Neural progenitor cell (in vitro differentiated cells): ENCODE results near the gene C19orf67. TPM values are rescaled to one million over a fixed set of nuclear protein-coding genes. Genes with fewer than 3 reads are reported as not detected.
"Not testable (repeated sequence)": the region's sequence is repeated elsewhere in the genome, so short reads cannot be mapped to it uniquely, and the experiment has no call there.

Experiments
- DNase-seq: peaks from one replicate; pipeline ENCODE4 v3.0.0-alpha.2; 2016; ENCODE audit warnings: low spot score
- H2AFZ ChIP-seq: fragments of 200-600 bp; sonication (generic); replicated peaks from 2 replicates; pipeline ENCODE4 v1.6.1; 2016; ENCODE audit warnings: antibody characterized with exemption
- H3F3A ChIP-seq: fragments of 200-600 bp; sonication (generic); 2 replicates; pipeline ENCODE4 v1.6.1; 2016; ENCODE audit warnings: antibody characterized with exemption, low read depth
- H3K27ac ChIP-seq: fragments of 200-600 bp; sonication (generic); 2 replicates; pipeline ENCODE4 v1.5.1; 2016; ENCODE audit warnings: mild to moderate bottlenecking
- H3K27me3 ChIP-seq: fragments of 200-600 bp; sonication (generic); 2 replicates; pipeline ENCODE4 v1.6.1; 2016; ENCODE audit warnings: mild to moderate bottlenecking, moderate library complexity
- H3K36me3 ChIP-seq: fragments of 200-600 bp; sonication (generic); 2 replicates; pipeline ENCODE4 v1.5.1; 2016
- H3K4me1 ChIP-seq: fragments of 200-600 bp; sonication (generic); 2 replicates; pipeline ENCODE4 v1.6.1; 2016; ENCODE audit warnings: mixed run types
- H3K4me2 ChIP-seq: fragments of 200-600 bp; sonication (generic); 2 replicates; pipeline ENCODE4 v1.6.1; 2016
- H3K4me3 ChIP-seq: fragments of 200-600 bp; sonication (generic); 2 replicates; pipeline ENCODE4 v1.5.1; 2016
- H3K79me2 ChIP-seq: fragments of 200-600 bp; sonication (generic); 2 replicates; pipeline ENCODE4 v1.6.1; 2016; ENCODE audit warnings: low read depth
- H3K9ac ChIP-seq: fragments of 200-600 bp; sonication (generic); 2 replicates; pipeline ENCODE4 v1.6.1; 2016
- H3K9me3 ChIP-seq: fragments of 200-600 bp; sonication (generic); 2 replicates; pipeline ENCODE4 v1.5.1; 2016; ENCODE audit warnings: low read depth
- H4K20me1 ChIP-seq: fragments of 200-600 bp; sonication (generic); 2 replicates; pipeline ENCODE4 v1.6.1; 2016; ENCODE audit warnings: low read depth
- H3K27ac Mint-ChIP-seq: 3 replicates; pipeline ENCODE4 v1.8.0; 2021; ENCODE audit warnings: mixed read lengths
- H3K27me3 Mint-ChIP-seq: 2 replicates; pipeline ENCODE4 v1.8.0; 2022; ENCODE audit warnings: low read depth, mild to moderate bottlenecking, inconsistent platforms, moderate library complexity, mixed read lengths; ENCODE audit not compliant: insufficient read depth
- H3K36me3 Mint-ChIP-seq: 3 replicates; pipeline ENCODE4 v1.8.0; 2021; ENCODE audit warnings: mixed read lengths
- H3K4me1 Mint-ChIP-seq: 3 replicates; pipeline ENCODE4 v1.8.0; 2021; ENCODE audit warnings: mixed read lengths
- H3K4me3 Mint-ChIP-seq: 3 replicates; pipeline ENCODE4 v1.8.0; 2021; ENCODE audit warnings: mild to moderate bottlenecking, moderate library complexity, mixed read lengths
- H3K9me3 Mint-ChIP-seq: 3 replicates; pipeline ENCODE4 v1.8.0; 2020; ENCODE audit warnings: mixed read lengths
- CTCF ChIP-seq: fragments of 200-600 bp; sonication (generic); IDR thresholded peaks from 2 replicates; pipeline ENCODE4 v1.5.1; 2017; ENCODE audit warnings: antibody characterized with exemption, mild to moderate bottlenecking
- EZH2 ChIP-seq: fragments of 200-600 bp; sonication (generic); IDR thresholded peaks from 2 replicates; pipeline ENCODE4 v1.6.1; 2017; ENCODE audit warnings: antibody characterized with exemption, mild to moderate bottlenecking, moderate library complexity
- EZH2phosphoT487 ChIP-seq: fragments of 200-600 bp; sonication (generic); IDR thresholded peaks from 2 replicates; pipeline ENCODE4 v1.6.1; 2017; ENCODE audit warnings: antibody characterized with exemption
- total RNA-seq: library from RNA; depleted of rRNA; stranded (reverse); fragments of >200 nt; gene quantifications from 2 replicates; pipeline ENCODE4 v1.2.3, GENCODE V29; 2015; ENCODE audit warnings: low replicate concordance

Gene C19orf67
- total RNA-seq, 1 donor from 2014 or later: not detected

GRCh38 chr19:14050512-14050911, 35.1 kb downstream of the C19orf67 start:
- H3K27ac ChIP-seq: no peak overlapping the region
- H2AFZ ChIP-seq: no peak overlapping the region
- Mint-ChIP-seq H3K27ac (no peak overlapping the region), H3K4me3 (no peak overlapping the region), H3K27me3 (peaks cover 16% of the 10 kb centered on the region), H3K4me1 (peaks cover 3% of the 10 kb centered on the region), H3K9me3 (no peaks in the 10 kb centered on the region), H3K36me3 (no peaks in the 10 kb centered on the region)
- no peaks in the 10 kb centered on the region for H3K36me3 ChIP-seq
- H3K79me2 ChIP-seq: no peaks in the 10 kb centered on the region
- H3K9ac ChIP-seq: no peak overlapping the region
- TF ChIP-seq CTCF: no peak
- TF ChIP-seq EZH2: no peak
- no peak for TF ChIP-seq EZH2phosphoT487
- no peaks in the 10 kb centered on the region for H4K20me1 ChIP-seq
- H3K4me2 ChIP-seq: no peak overlapping the region
- no peak for DNase-seq
- H3F3A ChIP-seq: no peaks in the 10 kb centered on the region
- no peaks in the 10 kb centered on the region for H3K27me3 ChIP-seq
- no peaks in the 10 kb centered on the region for H3K9me3 ChIP-seq
- H3K4me3 ChIP-seq: no peak overlapping the region
- H3K4me1 ChIP-seq: no peaks in the 10 kb centered on the region

- Histone ChIP-seq H3K79me2 (no peaks in the 10 kb centered on the region), H3K4me1 (no peaks in the 10 kb centered on the region), H3K27me3 (no peaks in the 10 kb centered on the region), H3F3A (no peaks in the 10 kb centered on the region), H3K36me3 (no peaks in the 10 kb centered on the region), H2AFZ (no peak overlapping the region), H3K27ac (no peak overlapping the region), H3K4me3 (no peak overlapping the region), H4K20me1 (no peaks in the 10 kb centered on the region), H3K9me3 (no peaks in the 10 kb centered on the region), H3K4me2 (no peak overlapping the region), H3K9ac (no peak overlapping the region)
- Mint-ChIP-seq H3K4me3 (no peak overlapping the region), H3K4me1 (no peaks in the 10 kb centered on the region), H3K27ac (no peak overlapping the region), H3K36me3 (no peaks in the 10 kb centered on the region), H3K27me3 (peaks cover 9% of the 10 kb centered on the region), H3K9me3 (no peaks in the 10 kb centered on the region)
- TF ChIP-seq EZH2 (no peak), EZH2phosphoT487 (no peak), CTCF (peak; percentile 73)
- peak; percentile 56 for DNase-seq
These were observed 37.0 kb downstream of the C19orf67 start for GRCh38 chr19:14048443-14049153.

GRCh38 chr19:14047866-14048265, 37.7 kb downstream of the C19orf67 start:
- H3K36me3 Mint-ChIP-seq: not testable (repeated sequence)

GRCh38 chr19:14042659-14043608, 42.6 kb downstream of the C19orf67 start:
- not testable (repeated sequence) for H3K27me3 ChIP-seq, H3K27ac ChIP-seq, H3K4me3 ChIP-seq, H3K4me1 Mint-ChIP-seq, H3K4me2 ChIP-seq, H3F3A ChIP-seq, H3K9me3 ChIP-seq, H3K9me3 Mint-ChIP-seq, H3K36me3 Mint-ChIP-seq, H3K36me3 ChIP-seq, H3K79me2 ChIP-seq, H3K4me1 ChIP-seq, H3K9ac ChIP-seq, H4K20me1 ChIP-seq, H3K4me3 Mint-ChIP-seq, H3K27me3 Mint-ChIP-seq
- peak overlapping the region; percentile 81 for H3K27ac Mint-ChIP-seq
- DNase-seq: peak; percentile 81
- peak; percentile 72 for TF ChIP-seq CTCF
- H2AFZ ChIP-seq: peak overlapping the region; percentile 84

More at GRCh38 chr19:14047866-14048265, 37.7 kb downstream of the C19orf67 start:
- not testable (repeated sequence) for H3K4me3 ChIP-seq, H3K27me3 ChIP-seq, H3K27ac ChIP-seq, H3K4me2 ChIP-seq, H2AFZ ChIP-seq, H4K20me1 ChIP-seq, H3K27ac Mint-ChIP-seq, H3K27me3 Mint-ChIP-seq, H3K79me2 ChIP-seq, H3K4me1 Mint-ChIP-seq, H3K4me1 ChIP-seq, H3K9ac ChIP-seq, H3K36me3 ChIP-seq, H3F3A ChIP-seq, H3K9me3 ChIP-seq, DNase-seq, H3K4me3 Mint-ChIP-seq, H3K9me3 Mint-ChIP-seq
